ENCODE results near the gene MPL.

DNA sequence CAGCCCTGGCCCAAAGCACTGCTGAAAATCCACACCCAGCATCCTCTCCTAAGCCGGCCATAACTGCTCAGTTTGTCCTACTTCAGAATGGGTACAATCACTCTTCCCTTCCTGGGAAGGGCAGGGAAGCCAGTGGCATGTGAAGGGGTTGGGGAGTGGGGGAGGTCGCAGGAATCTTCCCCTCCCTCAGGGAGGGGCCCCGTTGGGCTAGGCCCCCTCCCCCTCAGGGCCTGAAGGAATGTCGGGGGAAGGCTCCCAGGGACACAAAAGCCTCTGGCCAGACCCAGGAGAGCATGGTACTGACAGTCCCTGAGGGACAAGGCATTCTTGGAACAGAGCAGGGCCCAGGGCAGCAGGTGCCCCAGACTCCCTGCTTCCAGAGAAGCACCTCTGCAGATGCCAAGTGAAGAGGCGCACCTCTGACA is 29.0 kb downstream of the MPL start:
- TF ChIP-seq POLR2A (IDR thresholded peaks at IDR 0.05), result no peak
- TF ChIP-seq, protein P1, sequence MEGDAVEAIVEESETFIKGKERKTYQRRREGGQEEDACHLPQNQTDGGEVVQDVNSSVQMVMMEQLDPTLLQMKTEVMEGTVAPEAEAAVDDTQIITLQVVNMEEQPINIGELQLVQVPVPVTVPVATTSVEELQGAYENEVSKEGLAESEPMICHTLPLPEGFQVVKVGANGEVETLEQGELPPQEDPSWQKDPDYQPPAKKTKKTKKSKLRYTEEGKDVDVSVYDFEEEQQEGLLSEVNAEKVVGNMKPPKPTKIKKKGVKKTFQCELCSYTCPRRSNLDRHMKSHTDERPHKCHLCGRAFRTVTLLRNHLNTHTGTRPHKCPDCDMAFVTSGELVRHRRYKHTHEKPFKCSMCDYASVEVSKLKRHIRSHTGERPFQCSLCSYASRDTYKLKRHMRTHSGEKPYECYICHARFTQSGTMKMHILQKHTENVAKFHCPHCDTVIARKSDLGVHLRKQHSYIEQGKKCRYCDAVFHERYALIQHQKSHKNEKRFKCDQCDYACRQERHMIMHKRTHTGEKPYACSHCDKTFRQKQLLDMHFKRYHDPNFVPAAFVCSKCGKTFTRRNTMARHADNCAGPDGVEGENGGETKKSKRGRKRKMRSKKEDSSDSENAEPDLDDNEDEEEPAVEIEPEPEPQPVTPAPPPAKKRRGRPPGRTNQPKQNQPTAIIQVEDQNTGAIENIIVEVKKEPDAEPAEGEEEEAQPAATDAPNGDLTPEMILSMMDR (IDR thresholded peaks at IDR 0.05), result no peak

Data from vagina (tissue), 2 donors.